Iris pigment epithelial cell (primary cell): ENCODE results near the gene KIAA1614.

Experiments used
- DNase-seq: peaks from one replicate; pipeline ENCODE4 v3.0.0-alpha.2; 2011; ENCODE audit warnings: low read depth

KIAA1614 gene, protein sequence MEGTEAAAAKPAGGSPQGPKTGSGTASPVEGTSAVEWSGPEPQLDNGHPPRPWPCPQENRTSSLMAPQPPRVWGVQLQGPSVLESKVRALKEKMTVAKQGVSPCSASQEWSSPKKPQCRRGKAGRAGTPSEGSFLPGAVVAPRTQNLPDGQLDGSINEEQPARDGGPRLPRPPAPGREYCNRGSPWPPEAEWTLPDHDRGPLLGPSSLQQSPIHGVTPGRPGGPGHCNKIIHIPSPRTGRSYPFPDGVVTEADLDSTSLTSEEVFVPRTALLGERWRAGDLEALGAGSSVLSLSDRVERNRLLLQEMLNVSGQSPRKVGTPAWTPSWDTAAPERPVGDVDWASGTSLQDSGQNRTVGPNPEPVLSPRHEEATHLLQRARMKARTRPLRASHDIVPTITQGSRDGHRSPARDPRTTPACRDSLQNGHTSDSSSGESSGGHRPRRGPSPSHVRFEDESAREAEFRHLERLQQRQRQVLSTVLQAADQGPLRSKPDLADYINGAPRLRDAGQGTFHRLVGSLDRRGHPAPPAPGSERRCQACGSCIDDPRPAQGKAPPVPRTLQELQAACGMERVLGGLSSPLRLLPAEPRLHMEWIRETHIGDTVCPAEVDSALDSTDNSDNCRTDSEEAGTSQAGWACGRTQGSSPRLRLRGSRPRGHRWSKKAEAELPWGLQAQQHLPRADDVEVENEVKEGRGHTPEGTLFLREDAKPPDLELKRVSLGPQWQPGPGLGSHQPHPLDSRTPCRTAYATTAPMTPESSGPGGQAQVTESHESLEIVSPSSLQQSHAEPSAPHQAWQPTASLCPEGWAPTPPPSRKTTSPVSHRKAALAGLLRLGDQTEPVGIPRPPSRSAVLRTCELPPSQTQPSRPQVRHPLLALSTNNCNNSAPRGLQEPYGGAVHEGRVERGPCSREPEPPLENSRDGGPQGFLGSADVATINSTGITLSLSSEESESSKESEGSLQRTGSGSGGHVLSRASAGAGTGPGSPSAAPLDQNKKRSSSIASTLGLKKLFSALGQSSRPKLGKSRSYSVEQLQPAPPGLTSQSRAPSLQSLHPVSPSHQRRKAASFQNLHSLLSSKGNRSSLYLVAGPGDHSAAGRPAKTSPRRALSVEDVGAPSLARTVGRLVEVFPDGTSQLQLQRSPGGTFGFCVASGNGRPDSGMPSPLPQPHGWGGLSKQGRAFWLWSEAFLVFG

DNA sequence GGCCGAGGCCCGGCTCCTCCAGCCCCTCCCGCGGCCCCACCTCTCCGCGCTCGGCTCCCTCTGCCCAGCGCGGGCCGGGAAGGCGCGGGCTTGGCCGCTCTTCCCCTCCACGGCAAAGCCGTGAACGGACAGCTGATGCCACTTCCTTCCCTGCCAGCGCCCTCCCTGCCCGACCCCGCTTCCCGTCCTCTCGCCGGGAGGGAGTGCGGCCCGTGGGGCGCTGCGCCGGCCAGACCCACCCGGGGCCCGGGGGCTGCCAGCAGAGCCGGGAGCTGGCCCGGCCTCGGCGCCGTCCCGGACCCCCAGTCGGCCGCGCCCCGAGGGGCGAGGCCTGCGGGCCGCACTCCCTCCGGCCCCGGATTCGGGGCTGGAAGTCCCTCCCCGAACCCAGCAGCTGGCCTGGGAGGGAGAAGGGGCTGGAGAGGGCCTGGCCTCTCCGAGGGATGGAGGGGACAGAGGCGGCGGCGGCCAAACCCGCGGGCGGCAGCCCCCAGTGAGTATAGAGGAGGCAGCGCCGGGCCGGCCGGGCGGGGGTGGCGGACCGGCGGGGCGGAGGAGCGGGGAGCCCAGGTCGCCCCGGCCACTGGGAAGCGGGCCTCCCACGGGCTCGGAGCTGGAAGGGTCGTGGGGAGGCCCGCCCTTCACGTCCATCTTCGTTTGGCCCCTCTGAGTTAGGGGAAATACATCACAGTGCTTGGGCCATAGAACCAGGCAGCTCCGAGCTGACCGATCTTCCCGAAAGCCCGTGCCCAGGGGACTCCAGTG lies at the start of gene KIAA1614:
KIAA1614 (plus strand) TSS at position 97 of the 765 bp plus-strand sequence; CDS start at position 444, 347 bp downstream.
- DNase-seq: peak; percentile 52

DNA sequence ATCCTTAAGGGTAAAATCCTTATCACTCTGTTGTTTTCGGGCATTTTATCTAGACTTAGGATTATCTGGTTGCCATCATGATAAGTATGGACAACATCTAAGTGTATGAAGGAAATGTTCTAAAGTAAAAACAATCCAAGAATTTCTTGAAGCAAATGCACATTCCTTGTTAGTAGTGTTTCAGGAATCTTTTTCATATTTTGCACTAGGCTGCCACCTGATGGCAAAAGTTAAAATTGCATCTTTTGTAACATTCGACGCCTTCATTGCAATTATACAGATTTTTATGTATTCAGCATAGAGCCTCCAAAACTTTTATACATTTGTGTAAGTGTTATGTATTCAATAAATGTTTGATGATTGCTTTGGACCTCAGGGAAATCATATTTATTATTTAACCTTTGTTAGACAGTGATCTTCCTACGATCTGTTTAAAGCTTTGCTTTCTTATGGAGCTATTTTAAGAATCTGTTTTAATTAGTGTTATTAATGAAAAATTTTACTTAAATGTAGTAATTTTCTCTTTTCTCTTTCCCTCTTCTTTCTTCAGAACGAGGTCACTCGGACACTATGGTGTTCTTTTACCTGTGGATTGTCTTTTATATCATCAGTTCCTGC lies 49.4 kb upstream of the KIAA1614 start:
- peak; percentile 51 for DNase-seq

DNA sequence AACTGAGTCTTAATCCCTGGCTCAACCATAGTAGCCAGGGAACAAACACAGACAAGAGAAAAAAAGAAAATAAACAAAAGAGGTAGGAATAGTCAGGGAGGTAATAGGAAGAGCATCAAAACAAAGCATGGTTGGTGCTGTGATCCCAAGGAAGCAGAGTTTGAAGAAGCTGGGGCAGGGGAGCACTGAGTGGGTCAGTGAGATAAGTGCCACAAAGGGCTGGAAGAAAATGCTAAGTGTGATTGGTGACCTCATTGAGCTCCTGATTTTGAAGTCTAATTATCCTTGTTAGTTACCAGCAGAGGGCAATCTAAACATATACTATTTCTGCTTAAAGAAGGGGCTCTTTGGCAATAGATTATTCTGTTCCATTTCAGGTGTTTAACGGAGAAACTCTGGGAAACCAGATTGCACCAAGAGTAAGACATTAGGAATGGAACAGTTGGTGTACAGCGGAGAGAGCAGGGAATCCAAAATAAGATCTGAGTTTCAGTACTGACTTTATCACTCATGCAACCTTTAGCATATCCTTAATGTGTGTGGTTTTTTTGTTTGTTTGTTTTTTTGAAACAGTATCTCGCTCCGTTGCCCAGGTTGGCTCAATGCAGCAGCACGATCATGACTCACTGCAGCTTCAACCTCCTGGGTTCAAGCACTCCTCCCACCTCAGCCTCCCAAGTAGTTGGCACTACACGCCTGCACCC lies 30.7 kb upstream of the KIAA1614 start:
- DNase-seq: peak; percentile 52

DNA sequence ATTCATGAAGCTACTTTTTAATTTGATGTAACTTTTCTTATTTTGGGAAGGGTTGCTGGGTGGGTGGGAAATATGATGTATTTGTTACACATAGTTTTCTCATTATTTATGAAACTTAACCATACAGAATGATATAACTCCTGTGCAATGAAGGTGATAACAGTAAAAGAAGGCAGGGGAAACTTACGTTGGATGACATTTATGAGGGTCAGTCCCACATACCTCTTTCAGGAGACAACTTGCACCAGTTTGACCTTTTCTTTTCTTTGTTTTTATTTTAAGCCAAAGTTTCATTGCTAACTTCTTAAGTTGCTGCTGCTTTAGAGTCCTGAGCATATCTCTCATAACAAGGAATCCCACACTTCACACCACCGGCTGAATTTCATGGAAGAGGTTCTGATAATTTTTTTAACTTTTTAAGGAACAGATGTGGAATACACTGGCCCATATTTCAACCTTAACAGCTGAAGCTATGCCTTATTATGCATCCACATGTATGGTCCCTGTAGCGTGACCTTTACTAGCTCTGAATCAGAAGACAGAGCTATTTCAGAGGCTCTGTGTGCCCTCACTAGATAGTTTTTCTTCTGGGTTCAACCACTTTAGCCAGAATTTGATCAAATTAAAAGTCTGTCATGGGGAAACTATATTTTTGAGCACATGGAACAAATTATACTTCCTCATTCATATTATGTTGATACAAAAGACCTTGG lies 28.0 kb upstream of the KIAA1614 start:
- DNase-seq: no peak

DNA sequence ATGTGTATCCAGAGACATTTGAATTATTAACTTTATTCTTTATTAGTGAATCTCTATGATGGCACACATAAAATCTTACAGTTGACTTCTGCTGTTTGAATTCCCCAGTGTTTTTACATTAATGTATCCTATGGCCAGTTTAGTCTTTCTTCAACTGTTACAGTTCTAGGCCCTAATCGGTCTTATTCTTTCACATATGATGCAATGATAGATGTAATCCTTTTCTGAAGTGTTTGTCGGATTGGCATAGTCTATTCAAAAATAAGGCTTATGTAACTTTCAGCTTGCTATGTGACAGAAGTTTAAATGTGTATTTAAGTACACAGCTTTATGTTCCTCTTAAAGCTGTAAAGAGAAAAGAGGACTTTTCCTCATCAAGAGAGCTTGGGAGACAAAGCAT lies 26.4 kb upstream of the KIAA1614 start:
- DNase-seq: no peak

DNA sequence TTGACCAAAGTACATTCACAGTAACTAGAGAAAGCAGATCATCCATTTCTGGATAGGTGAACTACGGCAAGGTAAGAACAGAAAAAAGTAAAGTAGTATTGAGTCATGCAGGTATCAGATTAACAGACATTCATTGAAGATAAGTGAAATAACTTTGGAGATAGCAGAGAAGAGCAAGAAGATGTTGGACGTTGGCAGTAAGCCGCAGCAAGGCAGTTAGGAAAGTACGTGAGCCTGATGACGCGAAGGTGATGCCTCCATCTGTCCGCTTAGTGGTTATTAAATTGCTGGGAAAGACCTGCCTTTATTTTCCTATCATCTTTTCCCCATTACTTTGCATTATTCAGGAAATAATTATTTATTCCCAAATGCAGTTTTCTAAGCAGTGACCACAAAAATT lies 24.9 kb upstream of the KIAA1614 start:
- no peak for DNase-seq

DNA sequence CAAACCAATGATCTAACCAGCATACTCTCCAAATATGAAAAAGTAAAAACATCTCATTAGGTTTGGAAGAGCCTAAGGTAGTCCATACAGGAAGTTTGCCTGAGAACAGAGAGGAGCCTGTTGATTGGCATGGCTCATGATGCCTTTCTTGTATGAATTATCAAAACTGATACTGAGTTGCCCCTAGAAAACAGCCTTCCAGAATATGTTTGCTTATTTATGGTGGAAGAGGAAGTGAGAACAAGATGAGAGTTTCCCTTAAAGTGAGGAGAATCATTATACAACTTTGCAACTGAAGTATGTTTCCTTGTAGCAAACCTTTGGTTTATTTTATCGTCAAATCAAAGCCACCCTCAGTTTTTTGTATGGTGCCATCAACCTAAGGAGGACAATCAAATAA lies 23.8 kb upstream of the KIAA1614 start:
- DNase-seq: no peak

DNA sequence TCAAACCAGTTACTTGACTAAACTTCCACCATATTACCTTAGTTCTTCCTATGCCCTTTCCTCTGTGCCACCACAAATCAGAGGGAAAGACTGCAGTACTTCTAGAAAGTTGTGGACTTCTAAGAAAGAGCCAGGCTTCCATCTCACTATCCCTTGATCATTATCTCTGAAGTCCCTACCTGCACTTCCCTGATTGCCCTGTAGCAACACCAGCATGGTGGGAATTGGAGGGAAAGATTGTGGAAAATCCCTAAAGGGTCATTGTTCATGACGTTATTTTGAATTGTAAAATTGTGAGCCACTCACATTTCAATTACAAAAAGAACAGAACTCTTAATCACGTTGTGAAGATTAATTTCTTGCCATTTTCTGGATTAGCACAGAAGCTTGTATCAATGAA lies 23.4 kb upstream of the KIAA1614 start:
- no peak for DNase-seq

DNA sequence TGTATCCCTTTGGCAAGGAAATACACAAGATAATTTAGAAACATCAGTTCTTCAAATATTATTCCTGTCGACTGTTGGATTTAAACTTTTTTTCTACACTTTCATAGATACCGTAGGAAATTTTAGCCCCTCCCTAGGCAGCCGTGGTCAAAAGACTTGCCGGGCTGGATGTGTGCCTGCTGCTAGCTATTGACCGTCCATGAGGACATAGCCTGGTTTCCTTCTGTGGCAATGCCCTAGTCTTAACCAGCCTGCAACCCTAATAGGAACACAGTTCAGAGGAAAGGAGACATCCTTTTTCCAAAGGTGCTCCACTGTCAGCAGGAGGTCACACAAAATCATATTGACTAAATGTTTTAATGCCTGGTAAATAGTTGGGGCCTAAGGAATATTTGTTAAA lies 20.4 kb upstream of the KIAA1614 start:
- DNase-seq: no peak

DNA sequence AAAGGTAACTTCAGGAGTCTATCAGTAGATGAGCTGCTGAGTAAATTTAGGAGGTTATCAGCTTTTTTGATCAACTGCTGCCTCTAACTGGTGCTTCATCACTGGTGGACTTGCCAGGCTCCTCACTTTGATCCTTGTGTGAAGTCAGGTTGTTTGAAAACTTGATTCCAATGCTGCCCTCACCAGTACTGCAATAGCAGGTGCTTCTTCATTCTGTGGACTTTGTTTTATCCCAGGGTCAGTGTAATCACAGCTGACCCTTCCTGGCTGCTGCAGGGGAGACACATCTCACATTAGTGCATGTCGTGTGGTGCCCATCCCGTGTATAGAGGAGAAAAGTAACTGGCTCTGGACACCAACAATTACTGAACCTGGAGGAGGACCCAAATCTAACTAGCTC lies 20.0 kb upstream of the KIAA1614 start:
- no peak for DNase-seq

DNA sequence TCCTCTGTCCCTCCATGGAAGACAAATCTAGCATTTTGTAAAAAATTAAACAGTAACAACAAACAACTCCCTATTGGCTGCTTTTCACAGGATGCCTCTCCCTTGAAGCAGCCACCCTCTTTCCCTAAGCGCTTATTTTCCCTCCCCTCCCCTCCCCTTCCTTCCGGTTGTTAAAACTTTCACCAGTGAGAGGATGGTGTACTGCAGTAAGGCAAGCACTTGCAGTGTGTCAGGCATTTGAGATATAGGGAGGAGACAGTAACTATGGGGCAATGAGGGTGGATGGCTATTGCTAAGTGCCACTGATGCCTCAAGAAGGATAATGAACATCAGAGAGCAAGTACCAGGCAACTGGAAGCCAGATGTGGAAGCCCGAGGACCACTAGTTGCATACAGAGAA lies 19.1 kb upstream of the KIAA1614 start:
- DNase-seq: no peak

DNA sequence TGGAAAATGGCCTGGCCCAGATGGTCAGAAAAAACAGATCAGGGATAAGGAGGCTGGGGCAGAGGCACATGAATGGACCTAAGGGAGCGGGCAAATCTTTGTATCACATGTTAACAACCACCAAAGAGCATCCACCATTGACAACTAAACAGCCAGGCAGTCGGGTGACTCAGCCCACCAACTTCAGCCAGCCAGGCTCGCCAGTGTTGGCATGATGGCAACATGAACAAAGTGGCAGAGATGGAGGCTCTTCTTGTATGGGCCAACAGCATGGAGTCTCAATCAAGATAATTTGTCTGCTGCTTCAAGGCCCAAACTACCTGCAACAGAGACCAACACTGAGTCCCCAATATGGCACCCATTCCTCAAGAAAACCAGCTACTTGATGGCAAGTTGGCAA lies 16.5 kb upstream of the KIAA1614 start:
- DNase-seq: no peak

DNA sequence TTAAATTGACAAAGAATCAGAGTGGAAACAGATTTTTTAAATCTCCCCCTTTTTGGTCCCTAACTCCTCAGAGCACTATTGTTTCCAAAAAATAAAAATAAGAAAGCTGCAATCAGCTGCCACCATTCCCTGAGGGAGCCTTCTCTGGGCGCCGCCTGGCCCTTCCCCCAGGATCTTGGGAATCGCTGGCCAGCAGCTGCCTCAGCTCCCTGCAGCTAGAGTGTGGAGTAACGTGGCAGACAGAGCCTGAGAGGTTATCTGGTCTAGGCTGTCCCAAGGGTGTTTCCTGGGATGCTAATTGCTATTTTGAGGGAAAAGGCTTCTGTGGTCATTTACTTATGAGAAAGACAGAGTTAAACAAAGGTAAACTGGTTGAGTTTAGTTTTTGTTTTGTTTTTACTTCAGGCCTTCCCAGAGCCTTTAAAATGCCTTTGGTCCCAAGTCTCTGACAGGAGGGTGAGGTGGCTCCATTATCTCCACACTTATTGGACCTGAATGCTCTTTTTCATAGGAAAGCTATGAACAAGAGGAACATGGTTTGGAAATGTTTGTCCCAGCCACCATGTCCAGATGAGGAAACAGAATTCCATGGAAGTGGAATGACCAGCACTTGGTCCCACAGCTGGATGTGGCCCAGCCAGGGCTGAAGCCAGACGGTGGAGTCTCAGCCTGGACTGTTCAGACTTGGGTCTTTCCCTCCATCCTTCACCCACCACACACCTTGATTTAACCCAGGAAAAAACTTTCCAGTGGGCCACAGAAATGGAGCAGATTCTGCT lies 14.1 kb upstream of the KIAA1614 start:
- no peak for DNase-seq

DNA sequence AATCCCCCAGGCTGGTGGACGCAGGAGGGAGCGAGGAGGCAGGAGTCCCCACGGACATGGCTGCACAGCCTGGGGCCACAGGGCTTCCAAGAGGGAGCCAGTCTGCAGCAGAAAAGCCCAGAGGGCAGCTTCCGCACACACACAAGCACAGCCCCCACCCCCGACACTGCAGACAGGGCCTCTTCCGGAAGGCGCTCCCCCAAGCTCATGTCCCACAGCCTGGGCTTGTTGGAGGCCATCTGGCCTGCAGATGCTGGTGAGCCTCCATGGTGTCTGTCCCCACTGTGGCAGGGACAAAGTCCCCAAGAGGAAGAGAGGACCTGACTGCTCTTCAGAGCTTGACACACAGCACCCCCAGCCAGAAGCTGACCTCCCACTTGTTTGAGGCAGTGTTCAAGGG lies 13.4 kb upstream of the KIAA1614 start:
- no peak for DNase-seq

DNA sequence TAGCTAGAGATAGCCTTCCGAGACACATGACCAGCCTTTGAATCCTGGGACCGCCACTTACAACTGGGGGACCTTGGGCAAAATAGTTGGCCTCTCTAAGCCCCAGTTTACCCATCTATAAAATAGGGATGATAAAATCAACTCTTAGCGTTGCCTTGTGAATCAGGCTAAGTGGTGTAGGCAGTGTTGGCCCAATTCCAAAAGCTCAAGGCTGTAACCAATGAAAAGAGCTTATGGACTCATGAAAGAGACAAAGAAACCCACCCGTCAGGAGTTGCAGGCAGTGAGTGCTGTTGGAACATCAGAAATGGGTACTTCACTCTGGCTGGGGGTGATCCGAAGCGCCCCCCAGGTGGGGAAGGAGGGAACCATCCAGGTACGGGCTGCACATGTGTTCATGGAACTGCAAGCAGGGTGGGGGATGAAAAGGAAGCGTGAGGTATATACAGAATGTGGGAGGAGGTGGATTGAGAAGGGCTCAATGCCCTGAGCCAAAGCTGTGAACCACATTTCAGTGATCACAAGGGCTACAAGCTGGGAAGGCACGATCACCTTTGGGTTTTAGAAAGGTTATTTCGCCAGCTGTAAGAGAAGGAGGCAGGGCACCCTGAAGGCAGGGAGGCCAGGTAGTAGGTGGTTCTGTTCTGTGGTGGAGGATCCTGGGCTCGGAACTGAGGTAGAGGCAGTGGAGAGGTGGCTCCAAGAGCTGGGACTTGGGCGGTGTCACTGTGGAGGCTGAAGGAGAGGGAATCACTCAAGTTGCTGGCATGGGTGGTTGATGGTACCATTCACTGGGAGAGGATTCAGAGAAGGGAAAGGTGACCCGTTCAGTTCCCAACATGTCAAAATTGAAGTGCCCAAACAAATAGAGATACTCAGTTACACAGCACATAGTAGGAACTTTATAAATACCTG lies 11.4 kb upstream of the KIAA1614 start:
- no peak for DNase-seq

DNA sequence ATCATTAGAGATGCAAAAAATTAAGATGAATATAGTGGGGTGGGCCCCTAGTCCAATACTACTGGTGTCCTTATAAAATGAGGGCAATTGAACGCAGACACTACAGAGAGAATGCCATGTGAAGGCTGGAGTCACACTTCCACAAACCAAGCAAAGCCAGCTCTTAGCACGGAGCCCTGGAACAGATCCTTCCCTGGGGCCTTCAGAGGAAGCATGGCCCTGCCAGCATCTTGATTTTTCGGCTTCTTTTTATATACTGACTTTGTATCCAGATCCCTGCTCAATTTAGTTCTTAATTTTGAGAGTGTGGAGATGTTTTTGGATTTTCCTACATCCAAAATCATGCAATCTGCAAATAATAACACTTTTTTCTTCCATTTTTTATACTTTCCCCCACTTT lies 10.2 kb upstream of the KIAA1614 start:
- DNase-seq: no peak

DNA sequence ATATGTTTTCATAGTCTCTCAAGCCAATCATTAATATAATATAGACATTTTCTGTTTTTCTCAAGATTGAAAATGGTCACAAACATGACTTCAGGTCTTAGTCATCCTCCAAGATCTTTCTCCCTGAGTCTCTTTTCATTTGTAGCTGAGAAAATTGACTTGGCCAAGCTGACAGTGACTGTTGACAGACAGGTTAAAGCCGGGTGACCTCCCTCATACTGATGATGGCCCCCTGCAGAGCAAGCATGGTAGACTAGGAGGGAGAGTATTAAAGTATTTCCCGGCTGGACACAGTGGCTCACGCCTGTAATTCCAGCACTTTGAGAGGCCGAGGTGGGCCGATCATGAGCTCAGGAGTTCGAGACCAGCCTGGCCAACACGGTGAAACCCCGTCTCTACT lies 6.8 kb upstream of the KIAA1614 start:
- no peak for DNase-seq

DNA sequence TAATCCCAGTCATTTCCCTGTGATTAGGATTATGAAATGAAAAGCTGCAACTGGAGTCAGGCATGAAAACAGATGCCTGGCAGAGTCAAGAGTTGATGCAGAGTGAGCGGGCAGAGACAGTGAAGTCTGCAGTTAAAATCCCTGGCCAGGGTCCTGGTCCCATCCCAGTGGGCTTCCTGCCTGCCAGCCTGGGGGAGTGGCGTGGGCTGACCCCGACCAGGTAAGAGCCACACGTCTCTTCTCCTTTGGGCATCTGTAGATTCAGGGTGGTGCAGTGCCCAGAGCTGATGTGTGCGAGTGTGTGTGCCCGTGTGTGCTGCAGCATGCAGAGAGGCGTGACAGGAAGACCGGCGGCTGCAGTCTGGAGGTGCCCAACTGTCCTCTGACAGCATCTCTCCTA lies 6.2 kb upstream of the KIAA1614 start:
- no peak for DNase-seq
